ENCODE results near the gene LAMTOR4.

The LAMTOR4 gene

GRCh38 chr7:100148559-100149328, at the start of gene LAMTOR4:
Gene LAMTOR4 (plus strand): TSS chr7:100148918. CDS start chr7:100148973, 55 bp downstream.
- peak; percentile 100 for DNase-seq (ENCODE audit: low spot score)
- FAIRE-seq = peak; percentile 93

DNA sequence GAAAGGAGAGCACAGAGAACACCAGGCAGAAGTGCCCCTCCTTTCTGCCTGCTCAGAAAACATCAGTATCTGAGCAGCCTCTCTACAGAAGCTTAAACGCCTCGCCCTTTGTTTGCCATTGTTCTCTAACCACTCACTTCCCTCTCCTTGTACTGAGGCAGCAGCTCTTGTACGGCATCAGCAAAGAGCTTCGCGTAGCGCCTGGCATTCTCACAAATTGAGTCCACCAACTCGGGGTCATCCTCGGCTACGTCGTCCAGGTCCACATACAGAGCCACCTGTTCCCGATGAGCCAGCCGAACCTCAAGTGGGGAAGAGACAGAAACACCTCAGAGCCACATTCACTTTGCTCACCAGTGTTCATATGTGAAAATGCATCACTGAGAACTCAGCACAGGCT, 49.3 kb upstream of the LAMTOR4 start:
- FAIRE-seq (no peak), DNase-seq (ENCODE audit: low spot score) (no peak)

GRCh38 chr7:100100420-100101015, 48.2 kb upstream of the LAMTOR4 start:
- DNase-seq (ENCODE audit: low spot score) (peak; percentile 82), FAIRE-seq (no peak)

- peak; percentile 99 for DNase-seq (ENCODE audit: low spot score)
- peak; percentile 88 for FAIRE-seq
Measured at GRCh38 chr7:100101016-100101862, 47.5 kb upstream of the LAMTOR4 start, which contains the start of the genes AP4M1 and MCM7. Gene AP4M1 (plus strand): TSS chr7:100101643. CDS start chr7:100101715, 72 bp downstream. Gene MCM7 (minus strand): TSS chr7:100101397. CDS start chr7:100101294, 103 bp downstream.

GRCh38 chr7:100102950-100103840, 45.5 kb upstream of the LAMTOR4 start:
- FAIRE-seq (peak; percentile 99), DNase-seq (ENCODE audit: low spot score) (peak; percentile 100)

- DNase-seq (ENCODE audit: low spot score) (no peak), FAIRE-seq (no peak)
Measured at GRCh38 chr7:100105534-100105933, 43.2 kb upstream of the LAMTOR4 start.

GRCh38 chr7:100106633-100107032, 42.1 kb upstream of the LAMTOR4 start:
- DNase-seq (ENCODE audit: low spot score) (no peak), FAIRE-seq (no peak)

DNA sequence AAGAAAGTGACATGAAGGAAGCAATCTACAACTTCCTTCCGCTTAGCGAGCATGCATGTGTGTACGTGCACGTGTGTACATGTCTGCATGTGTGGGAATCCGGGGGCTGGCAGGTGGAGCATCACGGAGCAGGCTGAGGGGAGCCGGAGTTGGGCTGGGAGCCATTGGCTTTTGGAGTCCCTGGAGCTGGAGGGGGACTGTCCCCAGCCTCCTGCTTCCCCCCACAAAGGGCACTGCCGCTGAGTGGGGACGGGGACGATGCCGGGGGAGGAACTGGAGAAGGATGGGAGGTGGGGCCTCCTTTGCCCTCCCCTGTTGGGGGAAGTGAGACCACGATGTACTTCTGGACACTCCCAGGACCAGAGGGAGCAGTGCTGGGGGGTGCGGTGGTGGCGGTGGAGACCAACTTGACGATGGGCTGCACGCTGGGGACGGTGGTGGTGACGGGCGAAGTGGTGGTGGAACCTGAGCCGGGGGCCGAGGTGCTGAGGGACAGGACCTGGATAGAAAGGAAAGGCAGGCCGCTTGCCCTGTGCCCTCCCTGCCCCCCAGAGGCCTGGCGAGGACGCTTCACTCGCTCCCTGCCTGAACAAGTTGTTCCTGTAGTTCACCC, 41.5 kb upstream of the LAMTOR4 start:
- FAIRE-seq = no peak
- no peak for DNase-seq (ENCODE audit: low spot score)

DNA sequence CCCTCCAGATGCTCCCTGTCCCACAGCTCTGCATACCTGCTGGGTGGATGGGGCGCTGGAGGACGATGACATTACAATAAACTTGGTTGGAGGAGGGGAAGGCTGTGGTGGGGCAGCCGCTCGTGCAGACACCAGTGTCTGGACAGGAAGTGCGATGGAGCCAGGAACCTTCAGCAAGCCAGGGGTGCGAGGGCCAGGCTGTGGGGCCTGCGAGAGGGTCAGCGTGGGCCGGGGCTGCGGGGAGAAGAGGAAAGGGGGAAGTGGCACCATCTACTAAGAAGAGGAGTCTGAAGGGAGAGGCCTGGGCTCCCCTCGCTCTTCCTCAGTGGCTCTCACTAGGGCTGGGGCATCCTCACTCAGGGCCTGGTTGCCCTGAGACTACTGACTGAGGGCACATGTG, 40.8 kb upstream of the LAMTOR4 start:
- no peak for DNase-seq (ENCODE audit: low spot score)
- FAIRE-seq = no peak

DNA sequence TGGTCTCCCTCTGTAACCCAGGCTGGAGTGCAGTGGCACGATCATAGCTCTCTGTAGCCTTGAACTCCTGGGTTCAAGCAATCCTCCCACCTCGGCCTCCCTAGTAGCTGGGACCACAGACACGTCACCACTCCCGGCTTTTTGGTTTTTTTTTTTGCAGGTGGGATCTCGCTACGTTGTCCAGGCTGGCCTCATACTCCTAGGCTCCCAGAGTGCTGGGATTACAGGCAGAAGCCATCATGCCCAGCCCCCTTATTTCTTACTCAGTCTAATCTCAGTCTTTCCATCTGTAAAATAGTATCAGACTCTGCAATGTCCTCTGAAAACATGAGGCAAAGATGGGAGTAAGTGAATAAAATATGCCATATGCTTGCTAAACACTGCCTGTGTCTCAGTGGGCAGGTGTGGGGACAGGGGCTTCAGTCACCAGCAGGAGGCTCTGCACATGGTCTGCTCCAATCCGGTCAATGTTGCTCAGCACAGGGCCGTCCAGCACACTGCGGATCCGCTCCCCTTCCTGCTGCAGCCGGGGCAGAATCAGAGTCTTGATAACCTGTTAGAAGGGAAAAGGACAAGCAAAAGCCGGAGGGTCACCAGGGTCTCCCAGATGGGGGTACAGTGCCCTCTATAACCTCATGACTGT, 39.1 kb upstream of the LAMTOR4 start:
- DNase-seq (ENCODE audit: low spot score) (no peak), FAIRE-seq (no peak)

- DNase-seq (ENCODE audit: low spot score) (no peak), FAIRE-seq (no peak)
Measured at GRCh38 chr7:100111156-100111555, 37.6 kb upstream of the LAMTOR4 start.

DNA sequence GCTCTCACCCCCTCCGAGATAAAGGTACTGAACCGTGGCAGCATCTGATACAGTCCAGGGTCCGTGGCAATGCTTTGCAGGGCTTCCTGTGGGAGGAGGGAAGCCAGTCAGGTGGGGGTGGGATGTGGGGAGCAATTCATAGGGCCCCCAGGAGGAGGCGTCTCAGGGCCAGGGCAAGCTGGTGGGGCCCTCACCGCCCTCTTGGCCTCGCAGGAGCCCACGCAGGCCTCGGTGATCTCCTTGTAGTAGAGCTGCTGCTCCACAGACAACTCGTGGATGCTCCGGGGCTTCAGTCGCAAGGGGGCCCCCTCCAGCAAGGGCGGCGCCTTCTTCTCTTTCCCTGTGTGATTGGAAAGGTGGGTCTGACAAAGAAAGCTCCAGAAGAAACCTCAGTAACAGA, 36.8 kb upstream of the LAMTOR4 start:
- no peak for FAIRE-seq
- DNase-seq (ENCODE audit: low spot score) = no peak

- no peak for FAIRE-seq
Measured at GRCh38 chr7:100115026-100115425, 33.7 kb upstream of the LAMTOR4 start.

GRCh38 chr7:100118388-100119071, 30.2 kb upstream of the LAMTOR4 start:
- DNase-seq (ENCODE audit: low spot score) (peak; percentile 34), FAIRE-seq (no peak)

More at GRCh38 chr7:100115026-100115425, 33.7 kb upstream of the LAMTOR4 start:
- no peak for DNase-seq (ENCODE audit: low spot score)

DNA sequence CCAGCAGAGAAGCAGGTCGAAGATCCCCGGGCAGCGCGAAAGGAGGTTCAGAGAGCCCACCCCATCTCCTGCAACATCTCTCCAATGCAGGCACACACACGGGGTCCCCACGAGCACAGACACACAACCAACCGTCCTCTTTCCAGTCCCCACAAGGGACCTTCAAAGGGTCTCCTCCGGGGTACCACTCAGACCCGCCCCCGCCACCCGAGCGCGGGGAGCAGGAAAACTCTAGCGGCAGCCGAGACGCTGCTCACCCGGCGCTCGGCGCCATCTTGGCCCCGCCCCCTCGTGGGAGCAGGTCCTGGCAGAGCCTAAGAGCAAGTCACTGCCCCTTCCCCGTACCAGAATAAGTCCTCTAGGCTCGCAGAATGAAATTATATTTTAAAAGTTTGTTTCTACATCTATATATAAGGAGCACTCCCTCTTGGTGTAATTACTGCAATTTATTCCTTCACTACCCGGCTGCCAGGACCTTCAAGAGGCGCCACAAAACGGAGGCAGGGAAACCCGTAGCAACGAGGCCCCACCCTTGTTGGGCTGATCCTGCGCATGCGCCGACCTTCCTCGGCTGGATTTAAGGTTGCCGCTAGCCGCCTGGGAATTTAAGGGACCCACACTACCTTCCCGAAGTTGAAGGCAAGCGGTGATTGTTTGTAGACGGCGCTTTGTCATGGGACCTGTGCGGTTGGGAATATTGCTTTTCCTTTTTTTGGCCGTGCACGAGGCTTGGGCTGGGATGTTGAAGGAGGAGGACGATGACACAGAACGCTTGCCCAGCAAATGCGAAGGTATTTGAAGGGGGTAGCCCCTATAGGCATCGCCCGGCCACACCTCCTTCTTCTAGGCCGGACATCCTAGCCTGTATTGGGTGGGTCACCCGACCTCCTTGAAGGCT, 29.4 kb upstream of the LAMTOR4 start, which contains the start of the genes CNPY4 and TAF6:
Gene CNPY4 (plus strand): TSS at position 563 of the 898 bp plus-strand sequence. CDS start 111 bp downstream, at position 674.
Gene TAF6 (minus strand): TSS at position 287 of the 898 bp plus-strand sequence. CDS start 5,149 bp downstream, outside the sequence.
- DNase-seq (ENCODE audit: low spot score) = peak; percentile 91
- peak; percentile 72 for FAIRE-seq

GRCh38 chr7:100119970-100120732, 28.6 kb upstream of the LAMTOR4 start:
- no peak for FAIRE-seq
- DNase-seq (ENCODE audit: low spot score) = peak; percentile 16

DNA sequence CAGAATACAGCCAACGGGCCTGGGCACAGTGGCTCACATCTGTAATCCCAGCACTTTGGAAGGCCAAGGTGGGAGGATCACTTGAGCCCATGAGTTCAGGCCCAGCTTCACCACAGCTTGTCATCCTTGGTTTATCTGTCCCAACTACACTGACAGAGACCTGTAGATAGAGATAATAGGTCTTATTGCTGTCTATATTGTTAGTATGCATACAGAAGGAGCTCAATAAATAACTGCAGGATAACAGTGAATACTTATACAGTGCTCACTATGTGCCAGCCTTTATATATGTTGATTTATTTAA, 28.0 kb upstream of the LAMTOR4 start:
- FAIRE-seq (no peak), DNase-seq (ENCODE audit: low spot score) (no peak)

Measured in RCC 7860 (cell line).